Mucosa of descending colon (tissue), 3 donors: ENCODE data around the gene EED. TPM values are rescaled to one million over a fixed set of nuclear protein-coding genes. Genes with fewer than 3 reads are reported as not detected.

Experiments
- ATAC-seq: fragments of 200-7000 bp; cut with Tn5 transposase; one replicate; pipeline ENCODE4 v1.9.1; 2020; ENCODE audit warnings: mild to moderate bottlenecking, moderate library complexity
- DNase-seq, 3 donors: peaks; one replicate each; pipeline ENCODE4 v3.0.0-alpha.2; 2020
- H3K36me3 ChIP-seq: fragments of 200-600 bp; one replicate; pipeline ENCODE4 v1.8.0; 2021; ENCODE audit warnings: low read depth, mild to moderate bottlenecking
- H3K4me1 ChIP-seq: fragments of 200-600 bp; one replicate; pipeline ENCODE4 v1.8.0; 2021; ENCODE audit warnings: low read depth, mild to moderate bottlenecking
- H3K4me3 ChIP-seq: fragments of 200-600 bp; one replicate; pipeline ENCODE4 v1.8.0; 2021; ENCODE audit warnings: mild to moderate bottlenecking
- H3K9me3 ChIP-seq: fragments of 200-600 bp; one replicate; pipeline ENCODE4 v1.8.0; 2021; ENCODE audit warnings: mild to moderate bottlenecking
- intact Hi-C, 2 donors: fragments of 100-400 bp; cut with DNase I in 1 of 2; cut with micrococcal nuclease in 1 of 2; formaldehyde crosslinking; loops; one replicate each; pipeline versions ENCODE4 v1.11.0 to v1.11.1; 2022; cut with DNase I, micrococcal nuclease
- total RNA-seq, 3 donors: library from RNA; stranded (reverse); fragmentation: NEBNext Ultra II Directional in 2 of 3; extraction: Animal tissue kit (Norgen Biotek cat#: 25700) in 2 of 3; gene quantifications; one replicate each; pipeline versions ENCODE4 v1.2.1 to v1.2.4, GENCODE V29; 2021 to 2023
- TF ChIP-seq, protein P1 (sequence below): fragments of 200-600 bp; IDR thresholded peaks from one replicate; pipeline ENCODE4 v1.8.0; 2022; ENCODE audit warnings: antibody characterized with exemption, mild to moderate bottlenecking
- donor health status: DM: no; HTN: no; CAD: no; lungs with moderate emphysema.
- donor health status: DM: no; HTN: no; CAD: no.
- donor health status: DM: no; HTN: yes; CAD: no.

EED gene
- total RNA-seq, 3 donors from 2014 or later = 21.9 to 29.6 (median 22.0) TPM

DNA sequence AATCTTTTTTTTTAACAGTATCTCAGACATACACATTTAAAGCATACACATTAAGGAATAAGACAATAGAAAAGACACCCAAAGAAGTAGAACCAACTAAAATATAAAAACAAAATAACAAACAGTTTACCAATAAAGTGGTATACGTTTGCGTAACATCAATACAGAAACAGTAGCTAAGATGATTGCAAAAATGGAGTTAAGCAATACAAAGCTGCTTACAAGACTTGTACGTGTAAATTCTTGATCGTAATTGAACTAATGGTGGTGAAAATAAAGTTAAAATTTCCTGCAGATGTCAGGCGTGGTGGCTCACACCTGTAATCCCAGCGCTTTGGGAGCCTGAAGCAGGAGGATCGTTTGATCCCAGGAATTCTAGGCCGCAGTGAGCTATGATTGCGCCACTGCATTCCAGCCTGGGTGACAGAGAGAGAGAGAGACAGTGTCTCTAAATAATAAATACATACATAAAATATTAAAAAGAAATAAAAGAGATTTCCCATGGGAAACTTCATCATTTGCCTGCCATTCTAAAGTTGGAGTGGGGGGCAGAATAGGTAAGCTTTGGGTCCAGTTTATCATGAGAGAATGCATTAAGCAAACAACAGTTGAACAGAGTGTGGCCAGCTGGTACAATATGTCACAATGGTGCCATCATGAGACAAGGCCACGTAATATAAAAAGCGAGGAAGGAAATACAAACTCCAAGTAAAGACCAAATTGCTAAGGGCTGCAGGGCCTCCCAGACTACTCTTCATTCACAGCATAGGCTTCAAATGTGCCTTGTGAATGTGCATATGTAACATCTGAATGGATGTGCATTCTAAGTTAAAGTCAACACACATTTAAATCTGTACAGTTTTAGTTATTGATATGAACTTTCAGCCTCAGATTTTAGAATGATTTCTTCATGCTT is 38.9 kb upstream of the EED start:
- Histone ChIP-seq H3K36me3 (no peaks in the 10 kb centered on the region), H3K4me1 (no peaks in the 10 kb centered on the region), H3K9me3 (no peaks in the 10 kb centered on the region), H3K4me3 (no peak overlapping the region)
- DNase-seq = no peak
- intact Hi-C loops = no loop called here
- no peak for ATAC-seq
- TF ChIP-seq, protein P1, sequence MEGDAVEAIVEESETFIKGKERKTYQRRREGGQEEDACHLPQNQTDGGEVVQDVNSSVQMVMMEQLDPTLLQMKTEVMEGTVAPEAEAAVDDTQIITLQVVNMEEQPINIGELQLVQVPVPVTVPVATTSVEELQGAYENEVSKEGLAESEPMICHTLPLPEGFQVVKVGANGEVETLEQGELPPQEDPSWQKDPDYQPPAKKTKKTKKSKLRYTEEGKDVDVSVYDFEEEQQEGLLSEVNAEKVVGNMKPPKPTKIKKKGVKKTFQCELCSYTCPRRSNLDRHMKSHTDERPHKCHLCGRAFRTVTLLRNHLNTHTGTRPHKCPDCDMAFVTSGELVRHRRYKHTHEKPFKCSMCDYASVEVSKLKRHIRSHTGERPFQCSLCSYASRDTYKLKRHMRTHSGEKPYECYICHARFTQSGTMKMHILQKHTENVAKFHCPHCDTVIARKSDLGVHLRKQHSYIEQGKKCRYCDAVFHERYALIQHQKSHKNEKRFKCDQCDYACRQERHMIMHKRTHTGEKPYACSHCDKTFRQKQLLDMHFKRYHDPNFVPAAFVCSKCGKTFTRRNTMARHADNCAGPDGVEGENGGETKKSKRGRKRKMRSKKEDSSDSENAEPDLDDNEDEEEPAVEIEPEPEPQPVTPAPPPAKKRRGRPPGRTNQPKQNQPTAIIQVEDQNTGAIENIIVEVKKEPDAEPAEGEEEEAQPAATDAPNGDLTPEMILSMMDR = no peak

DNA sequence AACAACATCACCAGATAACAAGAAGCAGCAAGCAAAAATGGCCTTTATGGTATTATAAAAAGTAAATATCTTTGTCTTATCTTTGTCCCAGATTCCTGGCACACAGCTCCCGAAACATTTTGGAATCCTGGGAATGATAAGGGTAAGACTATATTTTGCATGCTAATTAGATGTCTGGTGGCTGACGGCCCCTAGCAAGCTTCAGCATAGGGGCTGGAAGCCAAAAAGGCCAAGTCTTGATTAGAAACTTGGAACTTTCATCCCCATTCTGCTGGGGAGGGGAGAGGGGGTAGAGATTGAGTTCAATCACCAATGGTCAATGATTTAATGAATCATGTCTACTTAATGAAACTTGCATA is 38.2 kb upstream of the EED start:
- Histone ChIP-seq H3K4me1 (no peaks in the 10 kb centered on the region), H3K4me3 (no peak overlapping the region), H3K36me3 (no peaks in the 10 kb centered on the region), H3K9me3 (no peaks in the 10 kb centered on the region)
- ATAC-seq (no peak), DNase-seq (no peak)
- TF ChIP-seq, protein P1 = no peak
- intact Hi-C loops = no loop called here

DNA sequence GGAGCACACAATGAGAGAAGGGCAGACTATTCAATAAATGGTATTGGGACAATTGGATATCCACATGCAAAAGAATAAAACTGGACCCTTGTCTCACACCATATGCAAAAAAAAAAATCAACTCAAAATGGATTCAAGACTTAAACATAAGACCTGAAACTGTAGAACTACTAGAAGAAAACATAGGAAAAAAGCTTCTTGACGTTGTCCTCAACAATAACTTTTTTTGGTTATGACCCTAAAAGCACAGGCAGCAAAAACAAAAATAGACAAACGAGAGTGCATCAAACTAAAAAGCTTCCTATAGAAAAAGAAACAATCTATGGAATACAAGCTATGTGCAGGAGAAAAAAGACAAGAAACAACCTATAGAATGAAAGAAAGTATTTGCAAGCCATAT is 37.1 kb upstream of the EED start:
- H3K36me3 ChIP-seq = no peaks in the 10 kb centered on the region
- no peaks in the 10 kb centered on the region for H3K4me1 ChIP-seq
- H3K4me3 ChIP-seq = no peak overlapping the region
- H3K9me3 ChIP-seq = no peaks in the 10 kb centered on the region
- ATAC-seq = no peak
- intact Hi-C loops = no loop called here
- no peak for DNase-seq
- TF ChIP-seq, protein P1 = no peak

DNA sequence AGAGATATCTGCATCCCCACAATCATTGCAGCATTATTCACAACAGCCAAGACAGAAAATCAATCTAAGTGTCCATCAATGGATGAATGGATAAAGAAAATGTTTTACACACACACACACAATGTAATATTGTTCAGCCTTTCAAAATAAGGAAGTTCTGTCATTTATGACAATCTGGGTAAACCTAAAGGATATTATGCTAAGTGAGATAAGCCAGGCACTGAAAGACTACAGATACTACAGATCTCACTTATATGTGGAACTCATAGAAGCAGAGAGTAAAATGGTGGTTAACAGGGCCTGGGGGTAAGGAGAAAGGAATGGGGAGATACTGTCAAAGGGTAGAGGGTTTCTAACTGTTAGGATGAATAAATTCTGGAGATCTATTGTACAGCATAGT is 36.0 kb upstream of the EED start:
- TF ChIP-seq, protein P1 = no peak
- no peak for DNase-seq
- peak; percentile 64 for ATAC-seq
- no peaks in the 10 kb centered on the region for H3K9me3 ChIP-seq
- no peak overlapping the region for H3K4me3 ChIP-seq
- intact Hi-C loops = no loop called here
- H3K4me1 ChIP-seq = no peaks in the 10 kb centered on the region
- no peaks in the 10 kb centered on the region for H3K36me3 ChIP-seq

DNA sequence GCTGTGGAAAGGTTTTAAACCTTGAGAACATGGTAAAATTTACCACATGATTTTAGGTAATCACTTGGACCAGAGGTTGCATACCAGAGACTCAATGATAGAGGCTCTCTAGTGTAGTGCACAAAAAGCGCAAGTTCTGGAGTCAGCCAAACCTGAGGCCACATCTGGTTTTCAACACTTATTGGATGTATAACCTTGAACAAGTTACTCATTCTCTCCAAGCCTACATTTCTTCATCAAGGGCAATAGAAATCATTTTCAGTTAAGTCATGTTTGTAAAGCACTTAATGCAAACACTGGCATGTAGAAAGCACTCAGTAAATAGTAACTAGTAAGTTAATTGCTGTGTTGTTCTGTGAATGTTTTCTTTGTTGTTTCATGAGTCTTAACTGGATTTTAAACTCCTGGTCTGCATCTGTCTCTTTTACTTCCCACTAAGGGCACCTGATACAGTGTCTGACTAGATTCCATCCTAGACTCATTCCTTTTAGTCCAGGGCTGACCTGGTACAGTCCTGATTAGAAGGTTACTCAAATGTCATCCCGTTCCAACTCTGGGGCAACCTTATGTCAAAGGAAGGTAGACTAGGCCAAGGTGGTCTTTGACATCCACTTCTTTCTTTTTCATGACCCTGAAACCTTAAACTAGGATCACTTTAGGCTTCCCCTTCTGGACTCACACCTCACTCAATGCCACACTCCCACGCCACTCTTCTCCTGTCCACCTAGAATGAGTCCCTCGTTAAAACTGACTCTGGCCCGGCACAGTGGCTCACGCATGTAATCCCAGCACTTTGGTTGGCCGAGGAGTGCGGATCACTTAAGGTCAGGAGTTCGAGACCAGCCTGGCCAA is 34.5 kb upstream of the EED start:
- no peaks in the 10 kb centered on the region for H3K4me1 ChIP-seq
- H3K9me3 ChIP-seq = no peaks in the 10 kb centered on the region
- TF ChIP-seq, protein P1 = no peak
- no peaks in the 10 kb centered on the region for H3K36me3 ChIP-seq
- DNase-seq = no peak
- ATAC-seq = peak; percentile 34
- no peak overlapping the region for H3K4me3 ChIP-seq
- intact Hi-C loops = loop anchor here in 1 of 2 donors (10.0 kb wide), 2 partner anchors 265 to 355 kb away; partner anchors contain the start of gene CCDC83
